COLO668 (cell line): Measurements from ENCODE around the gene CMSS1.

Experiments used
- DNase-seq: peaks from one replicate; lab custom pipeline; 2025; ENCODE audit not compliant: unreplicated experiment; lab: John Stamatoyannopoulos, UW

CMSS1 gene

DNA sequence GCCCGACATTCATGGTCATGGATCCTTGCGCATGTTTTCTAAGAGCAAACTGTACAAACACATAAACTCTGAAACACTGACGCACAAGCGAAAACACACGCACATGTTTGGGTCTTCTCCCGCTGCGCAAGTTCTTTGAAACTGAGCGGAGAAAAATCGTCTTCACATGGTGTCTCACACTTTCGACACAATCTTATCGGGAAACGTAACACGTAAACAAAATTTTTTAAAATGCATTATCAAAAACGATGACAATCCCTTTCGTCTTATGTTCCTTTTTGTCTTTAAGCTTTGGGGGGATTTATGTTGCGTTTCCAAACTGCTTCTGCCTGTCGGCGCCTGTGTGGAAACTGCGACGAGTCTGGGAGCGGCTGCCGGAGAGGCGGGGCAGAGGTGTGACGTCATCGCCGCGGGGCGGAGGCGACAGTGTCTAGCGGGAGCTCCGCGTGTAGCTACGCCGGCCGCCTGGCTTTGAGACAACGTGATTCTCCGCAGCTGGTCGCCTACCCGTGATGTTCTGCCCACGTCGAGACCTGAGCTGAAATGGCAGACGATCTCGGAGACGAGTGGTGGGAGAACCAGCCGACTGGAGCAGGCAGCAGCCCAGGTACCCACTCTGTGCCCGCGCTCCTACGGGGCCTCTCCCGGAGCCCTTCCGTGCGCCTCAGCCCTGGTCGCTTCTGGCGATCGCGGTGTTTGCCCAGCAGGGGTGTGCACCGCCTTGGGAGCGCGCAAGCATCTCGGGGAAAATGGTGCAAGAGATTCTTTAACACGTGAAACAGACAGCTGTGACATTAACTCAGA is at the start of gene CMSS1:
Gene CMSS1 (plus strand): TSS at position 426 of the 804 bp plus-strand sequence.
- peak; percentile 87 for DNase-seq

GRCh38 chr3:99768126-99768525 is 49.5 kb upstream of the CMSS1 start:
- DNase-seq, result no peak

- no peak for DNase-seq
These were observed 48.7 kb upstream of the CMSS1 start for GRCh38 chr3:99768808-99769501.

DNA sequence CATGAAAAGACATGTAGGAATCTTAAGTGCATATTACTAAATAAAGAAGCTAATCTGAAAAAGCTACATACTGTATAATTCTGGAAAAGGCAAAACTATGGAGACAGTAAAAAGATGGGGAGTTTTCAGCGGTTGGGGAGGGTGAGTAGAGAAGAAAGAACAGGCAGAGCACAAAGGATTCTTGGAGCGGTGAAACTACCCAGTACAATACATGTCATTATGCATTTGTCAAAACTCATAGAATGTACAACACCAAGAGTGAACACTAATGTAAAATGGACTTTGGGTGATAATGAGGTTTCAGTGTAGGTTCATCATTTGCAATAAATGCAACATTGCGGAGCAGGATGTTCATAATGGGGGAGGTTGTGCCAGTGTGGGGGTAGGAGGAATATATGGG is 45.5 kb upstream of the CMSS1 start:
- DNase-seq, result no peak

DNA sequence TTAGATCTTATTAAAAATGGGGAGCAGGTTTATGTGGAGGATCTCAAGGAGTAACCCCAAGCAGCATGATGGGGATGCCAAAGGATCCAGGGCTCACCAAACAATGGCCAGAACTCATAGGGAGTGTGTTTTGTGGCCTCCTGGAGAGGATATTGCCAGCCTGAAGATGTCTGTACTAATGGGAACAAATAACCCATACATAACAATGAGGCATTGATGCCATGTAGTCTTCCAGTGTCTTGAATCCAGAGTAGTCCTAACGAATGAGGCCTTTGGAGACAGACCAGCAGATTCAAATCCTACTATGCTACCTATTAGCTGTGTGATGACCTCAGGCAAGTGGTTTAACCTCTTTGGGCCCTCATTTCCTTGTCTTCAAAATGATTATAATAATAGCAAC is 45.0 kb upstream of the CMSS1 start:
- no peak for DNase-seq

DNA sequence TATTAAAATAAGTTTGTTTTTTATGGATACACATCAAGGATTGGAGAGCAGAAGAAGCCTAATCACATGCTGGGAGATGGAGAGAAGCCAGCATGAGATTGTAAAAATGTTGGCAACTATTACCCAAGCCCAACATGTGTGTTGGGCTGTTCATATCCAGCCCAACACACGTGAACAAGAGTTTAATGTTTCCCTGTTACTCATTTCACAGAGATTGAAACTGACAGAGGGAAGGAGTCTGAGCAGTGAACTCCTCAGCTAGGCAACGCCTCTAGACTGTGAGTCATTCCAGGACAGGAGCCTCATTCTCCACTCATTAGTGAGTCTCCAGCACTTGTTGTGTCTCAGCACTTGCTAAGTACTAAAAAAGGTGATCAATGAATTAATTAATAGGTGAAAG is 43.2 kb upstream of the CMSS1 start:
- DNase-seq, result no peak

- DNase-seq, result no peak
These were observed 41.0 kb upstream of the CMSS1 start for GRCh38 chr3:99776516-99777209.

- no peak for DNase-seq
These were observed 40.5 kb upstream of the CMSS1 start for GRCh38 chr3:99777210-99777549.

DNA sequence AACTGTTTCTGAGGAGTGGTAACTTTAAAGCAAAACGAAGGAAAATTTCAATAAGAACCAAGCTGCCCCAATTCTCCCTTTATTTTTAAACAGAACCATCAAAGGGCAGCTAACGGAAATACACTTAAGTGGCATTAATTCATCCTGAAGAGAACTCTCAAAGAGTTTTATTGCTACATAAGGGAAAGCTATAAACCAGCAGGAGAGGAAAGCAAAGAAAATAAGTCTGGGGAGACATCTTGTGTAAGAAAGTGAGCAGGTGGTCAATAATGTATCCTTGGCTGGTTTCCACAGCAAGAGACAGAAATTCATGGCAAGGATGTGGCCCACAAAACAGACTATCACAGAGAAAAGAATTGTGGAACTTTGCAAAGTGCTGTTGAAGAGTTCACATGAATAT is 40.0 kb upstream of the CMSS1 start:
- DNase-seq, result no peak

GRCh38 chr3:99780749-99781148 is 36.9 kb upstream of the CMSS1 start:
- no peak for DNase-seq

GRCh38 chr3:99781761-99782160 is 35.9 kb upstream of the CMSS1 start:
- no peak for DNase-seq

DNA sequence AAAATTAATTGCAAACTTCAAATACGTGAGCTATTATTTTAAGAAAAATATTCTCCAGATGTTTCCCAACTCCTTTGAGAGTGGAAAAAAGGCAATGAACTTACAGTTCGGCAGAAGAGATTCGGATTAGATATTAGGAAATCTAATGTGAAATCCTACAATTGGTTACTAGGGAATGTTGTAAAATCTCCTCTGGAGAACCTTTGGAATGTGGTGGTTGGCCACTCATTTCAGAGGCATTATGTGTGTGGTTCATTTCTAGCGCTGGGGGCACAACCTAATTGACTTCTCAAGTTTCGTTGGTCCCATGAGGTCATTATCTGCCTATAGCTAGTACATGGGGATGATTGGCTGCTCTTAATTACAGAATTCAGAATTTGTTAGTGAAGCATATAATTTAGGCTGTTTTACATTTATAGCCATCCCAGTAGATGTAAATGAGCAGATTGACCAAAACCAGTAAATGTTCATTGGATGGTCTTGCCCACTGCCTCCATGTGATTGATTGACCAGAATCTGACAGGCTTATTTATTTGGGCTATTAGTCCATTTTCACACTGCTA is 34.6 kb upstream of the CMSS1 start:
- no peak for DNase-seq

DNA sequence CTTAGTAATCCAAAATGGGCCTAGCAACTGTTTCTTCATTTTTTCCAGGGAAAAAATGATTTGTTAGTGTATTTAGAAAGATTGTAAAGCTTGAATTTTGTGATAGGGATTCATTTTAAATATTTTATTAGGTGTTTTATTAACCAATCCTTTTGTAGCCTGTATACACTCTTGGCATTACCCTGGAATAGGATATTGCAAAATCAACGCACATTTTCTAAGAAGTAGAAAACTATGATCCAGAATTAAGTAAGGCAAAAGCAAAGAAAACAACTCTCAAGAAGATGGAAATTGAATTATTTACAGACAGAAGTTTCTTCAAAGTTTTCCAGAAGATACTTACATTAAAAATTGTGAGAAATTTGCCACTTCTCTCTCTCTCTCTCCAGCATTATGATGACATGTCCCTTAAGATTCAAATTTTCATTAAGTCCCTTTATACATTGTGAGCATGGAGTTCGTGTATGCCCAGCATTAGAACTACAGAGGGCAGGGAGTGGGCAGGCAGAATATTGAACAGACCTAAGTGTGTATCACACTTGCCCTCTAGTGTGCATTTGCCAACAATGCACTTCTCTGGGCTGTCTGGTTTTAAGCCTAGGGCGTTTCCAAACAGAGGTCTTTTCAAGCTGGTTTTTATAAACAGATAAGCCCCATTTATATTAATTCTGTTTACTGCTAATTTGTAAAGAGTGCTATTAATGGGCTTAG is 28.5 kb upstream of the CMSS1 start:
- peak; percentile 5 for DNase-seq

DNA sequence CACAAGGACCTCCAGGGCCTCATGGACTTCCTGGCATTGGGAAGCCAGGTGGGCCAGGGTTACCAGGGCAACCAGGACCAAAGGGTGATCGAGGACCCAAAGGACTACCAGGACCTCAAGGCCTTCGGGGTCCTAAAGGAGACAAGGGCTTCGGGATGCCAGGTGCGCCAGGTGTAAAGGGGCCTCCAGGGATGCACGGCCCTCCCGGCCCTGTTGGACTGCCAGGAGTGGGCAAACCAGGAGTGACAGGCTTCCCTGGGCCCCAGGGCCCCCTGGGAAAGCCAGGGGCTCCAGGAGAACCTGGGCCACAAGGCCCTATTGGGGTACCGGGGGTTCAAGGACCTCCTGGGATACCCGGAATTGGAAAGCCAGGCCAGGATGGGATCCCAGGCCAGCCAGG is 23.2 kb upstream of the CMSS1 start:
- DNase-seq, result no peak

GRCh38 chr3:99795573-99795972 is 22.1 kb upstream of the CMSS1 start:
- DNase-seq, result no peak

DNA sequence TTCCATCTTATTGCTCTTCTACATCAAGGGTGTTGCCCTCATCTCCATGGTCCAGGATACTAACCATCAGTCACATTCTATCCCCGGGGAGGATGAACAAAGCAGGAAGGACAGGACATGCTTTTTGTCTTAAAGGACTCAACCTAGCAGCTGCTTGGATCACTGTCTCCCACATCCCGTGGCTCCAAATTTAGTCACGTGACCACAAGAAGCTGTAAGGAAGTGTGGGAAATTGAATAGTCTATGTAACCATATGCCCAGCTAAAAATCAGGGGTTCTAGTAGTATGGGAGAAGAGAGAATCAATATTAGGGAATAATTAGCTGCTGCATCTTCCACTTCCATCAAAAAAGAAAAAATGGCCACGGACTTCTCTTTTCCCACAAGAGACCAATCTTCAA is 18.2 kb upstream of the CMSS1 start:
- DNase-seq, result no peak

GRCh38 chr3:99803297-99803696 is 14.4 kb upstream of the CMSS1 start:
- no peak for DNase-seq

GRCh38 chr3:99805160-99805559 is 12.5 kb upstream of the CMSS1 start:
- DNase-seq, result no peak

GRCh38 chr3:99808163-99808794 is 9.4 kb upstream of the CMSS1 start:
- DNase-seq, result peak; percentile 16

- no peak for DNase-seq
These were observed 8.1 kb upstream of the CMSS1 start for GRCh38 chr3:99809565-99809964.

- DNase-seq, result no peak
These were observed 7.3 kb upstream of the CMSS1 start for GRCh38 chr3:99810403-99810802.
